Hepatocyte (in vitro differentiated cells): ENCODE data around the gene ZNF527.

Experiments
- CTCF ChIP-seq: fragments of 200-600 bp; sonication (generic); IDR thresholded peaks from 2 replicates; pipeline ENCODE4 v1.5.1; 2016; ENCODE audit warnings: antibody characterized with exemption, mild to moderate bottlenecking; ENCODE audit not compliant: poor library complexity
- EZH2phosphoT487 ChIP-seq: fragments of 200-600 bp; sonication (generic); IDR thresholded peaks from one replicate; pipeline ENCODE4 v1.6.1; 2018; ENCODE audit warnings: antibody characterized with exemption, mild to moderate bottlenecking, low read depth, moderate library complexity; ENCODE audit not compliant: unreplicated experiment, severe bottlenecking

- TF ChIP-seq CTCF (no peak), EZH2phosphoT487 (no peak)
Observed at GRCh38 chr19:37346091-37346490, 24.8 kb upstream of the ZNF527 start.
